ENCODE results near the gene TIE1. TPM values are rescaled to one million over a fixed set of nuclear protein-coding genes. Genes with fewer than 3 reads are reported as not detected.

The TIE1 gene
- total RNA-seq, 2 donors from 2014 or later, result 5.1 to 7.6 TPM

- H3K4me3 ChIP-seq, result no peak overlapping the region
- no peak overlapping the region for H3K9ac ChIP-seq (ENCODE audit: low read depth in 2 of 2, low read length in 2 of 2)
- no peak overlapping the region for H3K27ac ChIP-seq
- no peaks in the 10 kb centered on the region for H3K36me3 ChIP-seq
- no peak for TF ChIP-seq CTCF (IDR thresholded peaks at IDR 0.05)
- peaks cover 4% of the 10 kb centered on the region for H3K4me1 ChIP-seq
- no peak for DNase-seq
- intact Hi-C loops (cut with DNase I), result no loop called here
- no peaks in the 10 kb centered on the region for H3K27me3 ChIP-seq
- no peaks in the 10 kb centered on the region for H3K9me3 ChIP-seq
Observed at GRCh38 chr1:43296207-43296606, 4.6 kb upstream of the TIE1 start.

GRCh38 chr1:43298055-43298454 lies 2.7 kb upstream of the TIE1 start:
- no peak for DNase-seq
- TF ChIP-seq CTCF (IDR thresholded peaks at IDR 0.05), result no peak
- Histone ChIP-seq H3K27ac (no peak overlapping the region), H3K4me3 (no peak overlapping the region), H3K9ac (ENCODE audit: low read depth in 2 of 2, low read length in 2 of 2) (no peak overlapping the region), H3K9me3 (no peaks in the 10 kb centered on the region), H3K4me1 (peaks cover 5% of the 10 kb centered on the region), H3K27me3 (no peaks in the 10 kb centered on the region), H3K36me3 (no peaks in the 10 kb centered on the region)
- intact Hi-C loops (cut with DNase I), result no loop called here

- no peak for DNase-seq
- H3K27me3 ChIP-seq, result no peaks in the 10 kb centered on the region
- no peak overlapping the region for H3K9ac ChIP-seq (ENCODE audit: low read depth in 2 of 2, low read length in 2 of 2)
- intact Hi-C loops (cut with DNase I), result no loop called here
- peaks cover 15% of the 10 kb centered on the region for H3K4me1 ChIP-seq
- H3K4me3 ChIP-seq, result no peak overlapping the region
- no peak for TF ChIP-seq CTCF (IDR thresholded peaks at IDR 0.05)
- H3K27ac ChIP-seq, result no peak overlapping the region
- no peaks in the 10 kb centered on the region for H3K36me3 ChIP-seq
- no peaks in the 10 kb centered on the region for H3K9me3 ChIP-seq
Observed at GRCh38 chr1:43299101-43299500, 1.7 kb upstream of the TIE1 start.

GRCh38 chr1:43302201-43302600 lies 1.4 kb downstream of the TIE1 start:
- no peaks in the 10 kb centered on the region for H3K27me3 ChIP-seq
- no peak for TF ChIP-seq CTCF (IDR thresholded peaks at IDR 0.05)
- H3K4me3 ChIP-seq, result no peak overlapping the region
- peak overlapping the region; percentile 47 for H3K27ac ChIP-seq
- intact Hi-C loops (cut with DNase I), result no loop called here
- peak overlapping the region in 1 of 2 donors; percentile 47 for H3K9ac ChIP-seq (ENCODE audit: low read depth in 2 of 2, low read length in 2 of 2)
- peaks cover 11% of the 10 kb centered on the region for H3K4me1 ChIP-seq
- H3K9me3 ChIP-seq, result no peaks in the 10 kb centered on the region
- H3K36me3 ChIP-seq, result no peaks in the 10 kb centered on the region
- DNase-seq, result no peak

GRCh38 chr1:43302721-43303470 lies 2.1 kb downstream of the TIE1 start:
- TF ChIP-seq CTCF (IDR thresholded peaks at IDR 0.05), result no peak
- Histone ChIP-seq H3K27me3 (no peaks in the 10 kb centered on the region), H3K36me3 (no peaks in the 10 kb centered on the region), H3K27ac (peak overlapping the region; percentile 47), H3K4me3 (no peak overlapping the region), H3K4me1 (peaks cover 11% of the 10 kb centered on the region), H3K9ac (ENCODE audit: low read depth in 2 of 2, low read length in 2 of 2) (peak overlapping the region; percentile 47 to 52), H3K9me3 (no peaks in the 10 kb centered on the region)
- intact Hi-C loops (cut with DNase I), result no loop called here
- peak; percentile 71 for DNase-seq

All from colonic mucosa (tissue), 4 donors.